Transverse colon (tissue), 4 donors: ENCODE results near the gene GAS2. TPM values are rescaled to one million over a fixed set of nuclear protein-coding genes. Genes with fewer than 3 reads are reported as not detected.

Experiments used
- DNase-seq: peaks from one replicate; pipeline ENCODE4 v3.0.0-alpha.2; 2019
- H3K27ac ChIP-seq, 4 donors: fragments of 200-600 bp; sonication (generic); 2 replicates each; pipeline ENCODE4 v1.5.1; 2016 to 2018; ENCODE audit warnings: inconsistent platforms in 4 of 4
- H3K27me3 ChIP-seq: fragments of 200-600 bp; sonication (generic); 2 replicates; pipeline ENCODE4 v1.5.1; 2017; ENCODE audit warnings: inconsistent platforms
- H3K36me3 ChIP-seq, 4 donors: fragments of 200-600 bp; sonication (generic); 2 replicates each; pipeline ENCODE4 v1.5.1; 2017 to 2019; ENCODE audit warnings: inconsistent platforms in 4 of 4
- H3K4me1 ChIP-seq, 4 donors: fragments of 200-600 bp; sonication (generic); 2 replicates each; pipeline ENCODE4 v1.5.1; 2017 to 2020; ENCODE audit warnings: inconsistent platforms in 4 of 4
- H3K4me3 ChIP-seq, 4 donors: fragments of 200-600 bp; sonication (generic); 1 replicate in 1 of 4; 2 replicates in 3 of 4; pipeline versions ENCODE4 v1.5.1 to v1.6.1; 2017 to 2019; ENCODE audit warnings: inconsistent platforms in 4 of 4
- H3K9me3 ChIP-seq, 2 donors: fragments of 200-600 bp; sonication (generic); 2 replicates each; pipeline ENCODE4 v1.5.1; 2017 to 2019; ENCODE audit warnings: inconsistent platforms in 2 of 2
- CTCF ChIP-seq, 5 experiments: fragments of 200-600 bp in 3 of 5; fragments of 450-650 bp in 2 of 5; sonication (generic) in 3 of 5; IDR thresholded peaks; 1 replicate in 2 of 5; 2 replicates in 3 of 5; pipeline ENCODE4 v1.5.1; 2016 to 2017; ENCODE audit warnings: antibody characterized with exemption in 5 of 5, inconsistent platforms in 3 of 5, mild to moderate bottlenecking in 2 of 5, moderate library complexity in 1 of 5
- EP300 ChIP-seq: sonication (generic); formaldehyde crosslinking; IDR thresholded peaks from one replicate; pipeline ENCODE4 v1.6.1; 2017; ENCODE audit warnings: antibody characterized with exemption, low read depth
- POLR2A ChIP-seq: fragments of 450-650 bp; IDR thresholded peaks from one replicate; pipeline ENCODE4 v1.6.1; 2016; ENCODE audit warnings: antibody characterized with exemption, mild to moderate bottlenecking, moderate library complexity
- POLR2AphosphoS5 ChIP-seq, 3 donors: sonication (generic); formaldehyde crosslinking; IDR thresholded peaks; one replicate each; pipeline ENCODE4 v1.6.1; 2016; ENCODE audit warnings: antibody characterized with exemption in 3 of 3
- WGBS, 2 donors: methylation state at CpG; one replicate each; pipeline ENCODE4 v1.1.5; 2018; ENCODE audit warnings: low coverage in 1 of 2; 5-methylcytosine and 5-hydroxymethylcytosine counted together
- in situ Hi-C, 4 donors: fragments of 200-750 bp; cut with MboI; loops; one replicate each; pipeline versions ENCODE4 v1.15.0 to v1.15.1; 2017; ENCODE audit warnings: low sequenced_read_pairs in 3 of 4, low pct_ligation_motif_present in 1 of 4, low pct_unique_long_range_greater_than_20kb in 1 of 4
- intact Hi-C: fragments of 100-400 bp; cut with DNase I; formaldehyde crosslinking; loops from one replicate; pipeline ENCODE4 v1.15.1; 2023; ENCODE audit warnings: low total_unique reads
- total RNA-seq, 4 donors: library from RNA; depleted of rRNA; stranded (reverse); fragments of >200 nt; gene quantifications; one replicate each; pipeline ENCODE4 v1.1.0, GENCODE V29; 2016

The GAS2 gene
- total RNA-seq, 4 donors from 2014 or later, result 2.2 to 8.3 (median 4.2) TPM; not detected in 1

DNA sequence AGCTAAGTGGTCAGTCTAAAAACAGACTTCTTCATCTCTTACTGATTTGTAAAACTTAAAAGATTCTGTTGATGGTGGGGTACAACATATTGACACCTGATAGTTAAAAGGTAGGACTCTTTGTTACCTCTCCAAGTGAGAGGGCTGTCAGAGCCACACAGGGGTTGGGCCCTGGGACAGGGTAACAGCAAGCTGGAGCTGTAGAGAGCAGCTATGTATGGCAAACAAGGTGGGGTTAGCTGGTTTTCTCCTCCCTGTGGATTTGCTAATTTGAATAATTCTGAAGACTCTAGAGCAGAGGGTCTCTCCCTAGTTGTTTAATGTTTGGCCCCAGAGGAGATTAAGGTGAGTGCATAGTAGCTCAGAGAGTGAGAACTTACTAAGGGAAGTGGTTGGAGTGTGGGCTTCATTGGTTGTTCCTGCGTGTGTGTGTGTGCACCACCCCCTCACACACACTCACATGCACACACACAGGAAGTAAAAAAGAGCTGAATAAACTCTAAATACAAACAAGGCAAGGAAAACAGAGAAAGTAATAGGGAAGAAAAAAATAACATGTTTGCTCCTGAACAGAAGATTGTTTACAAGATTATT is 9.2 kb upstream of the GAS2 start:
- in situ Hi-C loops (no loop called here), intact Hi-C loops (no loop called here)
- no peak for DNase-seq
- H3K4me1 ChIP-seq, result no peaks in the 10 kb centered on the region
- no peak overlapping the region for H3K27ac ChIP-seq
- no peaks in the 10 kb centered on the region for H3K36me3 ChIP-seq
- H3K4me3 ChIP-seq, result no peak overlapping the region
- WGBS, 2 donors, result 52% methylated on average over 1 of the region's 1 CpG; no CpG with 5 or more reads in 1 of the 2 donors
- no peaks in the 10 kb centered on the region for H3K27me3 ChIP-seq
- no peak for TF ChIP-seq POLR2A
- no peaks in the 10 kb centered on the region for H3K9me3 ChIP-seq

- Histone ChIP-seq H3K4me1 (no peaks in the 10 kb centered on the region), H3K36me3 (no peaks in the 10 kb centered on the region), H3K27me3 (peaks cover 3% of the 10 kb centered on the region), H3K27ac (no peak overlapping the region), H3K4me3 (no peak overlapping the region), H3K9me3 (no peaks in the 10 kb centered on the region)
- no peak for DNase-seq
- 96 to 100% methylated on average over 1 of the region's 1 CpG for WGBS, 2 donors
- in situ Hi-C loops, result no loop called here
- no peak for TF ChIP-seq POLR2A
- intact Hi-C loops, result no loop called here
Measured at GRCh38 chr11:22659783-22660182, 6.6 kb upstream of the GAS2 start.

- H3K4me3 ChIP-seq, result peak overlapping the region in 3 of 4 donors; percentile 28 to 50 (median 42)
- H3K27ac ChIP-seq, result no peak overlapping the region
- peaks cover 64% of the 10 kb centered on the region for H3K27me3 ChIP-seq
- TF ChIP-seq CTCF (IDR thresholded peaks at IDR 0.05), result no peak
- TF ChIP-seq EP300, result no peak
- no peak for TF ChIP-seq POLR2A
- TF ChIP-seq POLR2AphosphoS5 (IDR thresholded peaks at IDR 0.05), result no peak
- no peaks in the 10 kb centered on the region for H3K36me3 ChIP-seq
- peak; percentile 20 for DNase-seq
- WGBS, 2 donors, result 11 to 13% methylated on average over 15 to 40 of the region's 40 CpGs
- intact Hi-C loops, result no loop called here
- in situ Hi-C loops, result no loop called here
- H3K9me3 ChIP-seq, result no peaks in the 10 kb centered on the region
- H3K4me1 ChIP-seq, result peaks cover 0 to 11% (median 7%) of the 10 kb centered on the region in 4 donors
Measured at GRCh38 chr11:22666688-22667439, 453 bp downstream of the GAS2 start.

- Histone ChIP-seq H3K4me1 (peaks cover 0 to 11% (median 7%) of the 10 kb centered on the region in 4 donors), H3K4me3 (no peak overlapping the region), H3K9me3 (no peaks in the 10 kb centered on the region), H3K36me3 (no peaks in the 10 kb centered on the region), H3K27me3 (peaks cover 64% of the 10 kb centered on the region), H3K27ac (no peak overlapping the region)
- TF ChIP-seq EP300 (no peak), POLR2AphosphoS5 (IDR thresholded peaks at IDR 0.05) (no peak), POLR2A (no peak), CTCF (IDR thresholded peaks at IDR 0.05) (no peak)
- in situ Hi-C loops, result no loop called here
- WGBS, 2 donors, result 25 to 43% methylated on average over 1 to 3 of the region's 3 CpGs
- no peak for DNase-seq
- intact Hi-C loops, result no loop called here
Measured at GRCh38 chr11:22668005-22668796, 1.8 kb downstream of the GAS2 start.

- DNase-seq, result no peak
- Histone ChIP-seq H3K4me1 (peaks cover 0 to 11% (median 7%) of the 10 kb centered on the region in 4 donors), H3K36me3 (no peaks in the 10 kb centered on the region), H3K27me3 (peaks cover 64% of the 10 kb centered on the region), H3K4me3 (no peak overlapping the region), H3K9me3 (no peaks in the 10 kb centered on the region), H3K27ac (no peak overlapping the region)
- 88 to 94% methylated on average over 2 of the region's 2 CpGs for WGBS, 2 donors
- in situ Hi-C loops, result no loop called here
- TF ChIP-seq EP300, result no peak
- TF ChIP-seq POLR2AphosphoS5 (IDR thresholded peaks at IDR 0.05), result no peak
- TF ChIP-seq CTCF (IDR thresholded peaks at IDR 0.05), result no peak
- no peak for TF ChIP-seq POLR2A
- intact Hi-C loops, result no loop called here
Measured at GRCh38 chr11:22669368-22669767, 3.0 kb downstream of the GAS2 start.
